AG08396 (cell line): ENCODE measurements around the gene LRRTM1.

Experiments used
- DNase-seq: peaks from one replicate; pipeline ENCODE4 v3.0.0; 2012; ENCODE audit warnings: low spot score, mixed read lengths

Gene LRRTM1, protein sequence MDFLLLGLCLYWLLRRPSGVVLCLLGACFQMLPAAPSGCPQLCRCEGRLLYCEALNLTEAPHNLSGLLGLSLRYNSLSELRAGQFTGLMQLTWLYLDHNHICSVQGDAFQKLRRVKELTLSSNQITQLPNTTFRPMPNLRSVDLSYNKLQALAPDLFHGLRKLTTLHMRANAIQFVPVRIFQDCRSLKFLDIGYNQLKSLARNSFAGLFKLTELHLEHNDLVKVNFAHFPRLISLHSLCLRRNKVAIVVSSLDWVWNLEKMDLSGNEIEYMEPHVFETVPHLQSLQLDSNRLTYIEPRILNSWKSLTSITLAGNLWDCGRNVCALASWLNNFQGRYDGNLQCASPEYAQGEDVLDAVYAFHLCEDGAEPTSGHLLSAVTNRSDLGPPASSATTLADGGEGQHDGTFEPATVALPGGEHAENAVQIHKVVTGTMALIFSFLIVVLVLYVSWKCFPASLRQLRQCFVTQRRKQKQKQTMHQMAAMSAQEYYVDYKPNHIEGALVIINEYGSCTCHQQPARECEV

DNA sequence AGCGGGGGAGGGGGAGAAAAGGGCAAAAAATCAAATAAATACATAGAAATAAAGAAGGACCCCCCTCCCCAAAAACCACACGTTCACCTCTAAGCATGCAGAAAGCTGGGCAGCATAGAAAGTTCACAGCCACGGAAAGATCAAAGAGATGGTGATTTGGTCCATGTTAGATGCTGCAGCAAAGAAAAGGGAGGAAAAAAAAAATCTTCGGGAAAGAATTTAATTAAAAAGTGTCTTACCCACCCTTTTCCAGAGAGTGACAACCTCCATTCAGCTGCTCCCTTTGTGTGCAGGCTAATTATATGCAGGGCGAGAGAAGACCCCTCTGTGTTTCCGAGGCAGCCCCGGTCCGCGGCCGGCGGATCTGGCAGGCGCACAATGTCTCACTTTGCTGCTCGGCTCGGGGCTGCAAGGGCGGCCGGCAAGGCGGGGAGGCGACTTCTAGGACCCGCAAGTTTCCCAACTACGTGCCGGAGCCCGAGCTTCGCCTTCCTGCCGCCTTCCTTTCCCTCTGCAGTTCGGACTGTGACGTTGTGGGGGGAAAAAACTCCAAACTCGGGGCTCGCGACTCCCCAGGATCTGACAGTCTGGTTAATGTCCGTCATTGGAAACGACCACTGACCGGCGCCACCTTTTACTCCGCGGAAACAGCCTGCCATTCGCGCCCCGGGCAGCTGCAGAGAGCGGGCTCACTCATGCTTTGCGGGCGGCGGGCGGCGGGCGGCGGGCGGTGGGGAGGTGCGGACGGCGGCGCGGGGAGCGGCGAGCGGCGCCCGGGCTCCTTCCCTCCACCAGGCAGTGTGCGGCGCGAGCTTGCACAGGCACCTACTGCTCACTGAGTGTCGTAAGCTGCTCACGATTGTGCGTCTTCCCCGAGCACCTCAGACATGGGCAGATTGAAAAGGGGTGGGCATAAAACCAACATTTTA lies at the start of gene LRRTM1:
Gene LRRTM1, minus strand, starts transcription at position 844 of the 929 bp plus-strand sequence. CDS start 933 bp downstream, outside the sequence.
- peak; percentile 26 for DNase-seq

DNA sequence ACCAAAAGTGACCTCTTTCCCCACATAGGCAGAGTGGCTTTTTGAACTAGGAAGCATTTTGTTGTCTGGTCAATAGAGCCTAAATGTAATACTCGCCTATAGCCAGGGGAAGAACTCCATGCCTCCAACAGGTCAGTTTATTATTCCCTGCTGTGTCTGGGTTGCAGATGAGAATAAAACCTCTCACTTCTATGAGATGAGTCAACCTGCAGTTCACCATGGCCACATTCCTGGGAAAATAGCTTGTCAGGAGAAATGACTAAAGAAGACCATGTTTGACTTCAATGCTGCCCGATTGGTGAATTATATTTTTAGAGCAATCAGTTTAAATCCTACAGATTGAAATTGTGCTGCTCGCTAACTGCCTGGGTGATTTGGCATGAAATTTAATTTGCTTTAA lies 46.7 kb upstream of the LRRTM1 start:
- no peak for DNase-seq

DNA sequence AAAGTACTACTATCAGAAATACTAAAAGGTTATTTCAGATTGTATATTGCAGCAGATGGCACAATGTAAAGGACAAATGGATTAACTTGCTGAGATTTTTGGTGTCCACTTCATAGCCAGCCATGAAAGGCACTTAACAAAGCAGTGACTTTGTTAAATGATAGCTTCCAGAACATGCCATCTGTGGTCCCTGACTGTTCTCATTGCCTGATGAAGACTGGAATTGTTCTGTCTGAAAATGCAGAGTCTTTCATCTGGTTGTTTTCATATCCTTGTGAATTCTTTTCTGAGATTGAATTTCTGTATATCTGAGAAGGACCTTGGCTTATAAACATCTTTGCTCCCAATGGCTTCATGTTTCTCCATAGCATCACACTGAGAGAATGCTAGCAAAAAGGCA lies 44.4 kb upstream of the LRRTM1 start:
- no peak for DNase-seq

DNA sequence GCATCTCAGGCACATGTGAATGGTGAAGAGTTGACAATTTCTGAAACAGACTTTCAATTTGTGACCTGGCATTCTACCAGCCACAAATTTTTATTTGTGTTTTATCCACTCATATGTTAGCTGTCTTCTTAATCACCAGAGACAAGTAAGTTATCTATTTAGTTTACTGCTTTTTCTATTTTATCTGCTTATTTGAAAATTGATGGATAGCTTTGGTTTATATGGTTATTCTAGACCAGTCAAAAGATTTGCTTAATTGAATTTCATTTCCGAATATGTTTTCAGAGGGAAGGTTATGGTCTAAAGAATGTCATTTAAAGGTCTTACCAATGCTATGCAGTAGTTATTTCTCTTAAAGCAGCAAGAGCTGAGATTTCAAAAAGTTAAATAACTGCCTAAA lies 43.5 kb upstream of the LRRTM1 start:
- no peak for DNase-seq

DNA sequence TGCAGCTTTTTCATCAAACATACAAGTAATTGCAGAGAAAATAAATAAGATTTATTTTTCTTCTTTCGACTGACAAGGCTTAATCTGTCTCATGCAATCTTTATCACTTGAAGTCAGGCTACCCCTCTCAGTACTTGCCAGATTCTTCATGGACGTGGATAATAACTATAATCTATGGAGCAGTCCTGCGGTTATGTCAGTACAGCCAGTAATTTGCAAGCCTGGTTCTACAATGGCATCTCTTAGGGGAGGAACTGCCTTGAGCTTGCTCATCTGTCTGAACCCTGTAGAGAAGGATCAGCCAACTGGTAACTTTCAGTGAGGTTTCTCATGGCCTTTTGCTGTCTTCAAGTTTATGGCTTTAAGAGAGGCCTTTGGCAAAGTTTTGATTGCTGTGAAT lies 35.5 kb upstream of the LRRTM1 start:
- no peak for DNase-seq

DNA sequence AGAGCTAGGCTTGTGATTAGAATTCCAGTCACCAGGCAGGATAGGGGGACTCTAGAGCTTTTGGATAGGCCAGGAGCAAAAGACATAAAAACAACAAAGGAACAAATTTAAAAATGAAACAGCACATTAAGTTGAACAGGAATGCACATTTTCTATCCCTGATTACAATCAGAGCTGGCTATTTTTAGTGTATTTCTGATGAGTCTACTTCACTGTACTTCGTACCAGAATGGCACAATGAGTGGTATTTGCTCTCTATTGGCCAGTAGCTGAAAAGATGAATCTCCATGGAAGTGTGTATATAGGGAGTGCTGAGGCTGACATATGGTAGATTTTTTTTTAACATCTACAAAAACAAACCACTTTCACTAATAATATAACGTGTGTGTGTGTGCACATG lies 34.2 kb upstream of the LRRTM1 start:
- DNase-seq: no peak

DNA sequence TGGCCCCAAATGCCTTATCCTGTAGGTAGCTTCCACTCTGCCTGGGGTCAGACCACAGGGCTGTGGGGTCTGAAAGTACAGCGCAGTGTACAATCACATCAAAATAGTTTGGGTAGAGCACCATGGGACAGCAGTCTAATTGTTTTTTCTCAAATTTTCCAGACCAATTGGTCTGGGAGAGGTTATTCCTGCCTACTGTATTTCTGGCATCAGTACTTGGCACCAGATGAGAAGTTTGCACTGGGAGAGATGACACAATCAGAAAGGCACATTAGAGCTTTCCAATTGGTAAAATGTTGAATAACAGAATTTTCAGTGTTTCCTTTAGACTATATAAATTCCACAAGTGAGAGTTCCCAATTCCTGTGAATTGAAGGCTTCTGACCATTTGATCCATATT lies 30.9 kb upstream of the LRRTM1 start:
- DNase-seq: no peak

DNA sequence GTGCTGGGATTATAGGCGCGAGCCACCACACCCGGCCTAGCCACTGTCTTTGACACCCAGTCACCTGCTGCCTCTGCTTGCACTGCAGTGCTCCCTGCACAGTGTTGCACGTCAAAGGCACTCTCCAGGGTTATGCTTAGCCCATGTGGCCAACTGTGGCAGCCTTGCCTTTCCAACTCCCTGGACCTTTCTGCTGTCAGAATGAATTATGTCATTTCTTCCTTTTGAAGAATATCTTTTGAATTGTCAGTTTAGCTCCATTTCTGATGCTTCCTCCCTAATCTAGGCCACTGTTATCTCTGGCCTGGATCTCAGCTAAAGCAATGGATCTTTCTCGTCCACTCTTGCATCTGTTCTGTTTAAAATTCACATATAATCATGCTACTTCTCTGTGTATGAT lies 29.3 kb upstream of the LRRTM1 start:
- DNase-seq: no peak

DNA sequence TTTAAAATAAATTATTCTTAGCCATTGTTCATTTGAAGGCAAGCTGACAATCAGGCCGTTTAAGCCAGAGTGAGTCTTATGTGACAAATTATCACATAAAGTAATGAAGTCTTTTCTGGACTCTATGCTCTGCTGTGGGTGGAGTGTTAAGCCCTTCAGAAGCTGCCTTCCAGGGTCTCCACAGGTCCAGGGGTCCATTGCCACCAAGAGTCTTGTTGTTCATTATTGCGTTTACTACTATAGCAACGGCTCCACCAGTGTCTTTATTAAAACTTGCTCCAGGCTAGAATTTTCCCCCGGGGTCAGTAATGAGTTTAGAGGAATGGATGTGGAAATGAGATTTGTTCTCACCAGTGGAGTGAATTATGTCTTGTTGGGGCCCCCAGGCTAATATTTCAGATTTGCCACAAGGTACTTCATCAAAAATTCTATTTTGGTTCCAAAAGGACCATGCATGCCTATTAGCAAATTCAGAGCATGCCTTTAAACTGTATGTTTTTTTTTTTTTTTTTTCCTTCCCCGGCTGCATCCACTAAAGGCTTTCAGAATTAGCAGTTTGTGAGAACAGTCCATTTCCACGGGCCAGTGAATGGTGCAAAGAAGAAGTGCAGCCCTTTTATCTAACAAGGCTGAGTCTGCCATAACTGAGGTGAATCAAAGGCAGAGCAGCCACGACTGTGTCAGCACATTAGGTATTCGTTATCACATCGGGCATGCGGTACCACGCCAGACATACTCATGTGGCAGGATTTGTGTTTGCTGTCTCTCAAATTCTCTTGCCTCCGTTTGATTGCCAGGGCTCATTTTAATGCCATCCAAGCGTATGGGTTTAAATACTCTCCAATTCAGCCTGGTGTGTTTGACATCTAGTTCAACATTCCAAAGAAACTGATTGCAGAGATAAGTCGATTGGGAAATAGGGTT lies 26.2 kb upstream of the LRRTM1 start:
- DNase-seq: no peak

DNA sequence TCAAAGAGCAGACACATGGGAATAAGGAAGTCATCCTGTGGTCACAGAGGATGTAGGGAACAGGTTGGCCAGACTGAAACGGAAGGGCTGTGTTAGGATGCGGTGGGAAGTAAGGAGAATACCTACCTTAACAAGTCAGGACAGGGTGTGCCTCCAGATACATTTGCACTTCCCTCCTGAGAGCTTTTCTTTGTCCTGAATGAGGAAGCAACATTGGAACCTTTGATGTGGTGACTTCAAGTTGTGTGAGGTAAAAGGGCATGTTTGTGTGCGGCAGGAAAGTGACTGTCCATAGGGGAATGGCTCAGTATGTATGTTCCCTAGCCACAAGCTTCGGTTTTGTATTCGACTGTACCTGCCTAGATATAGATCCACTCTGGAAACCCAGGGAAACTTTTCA lies 24.9 kb upstream of the LRRTM1 start:
- DNase-seq: no peak

DNA sequence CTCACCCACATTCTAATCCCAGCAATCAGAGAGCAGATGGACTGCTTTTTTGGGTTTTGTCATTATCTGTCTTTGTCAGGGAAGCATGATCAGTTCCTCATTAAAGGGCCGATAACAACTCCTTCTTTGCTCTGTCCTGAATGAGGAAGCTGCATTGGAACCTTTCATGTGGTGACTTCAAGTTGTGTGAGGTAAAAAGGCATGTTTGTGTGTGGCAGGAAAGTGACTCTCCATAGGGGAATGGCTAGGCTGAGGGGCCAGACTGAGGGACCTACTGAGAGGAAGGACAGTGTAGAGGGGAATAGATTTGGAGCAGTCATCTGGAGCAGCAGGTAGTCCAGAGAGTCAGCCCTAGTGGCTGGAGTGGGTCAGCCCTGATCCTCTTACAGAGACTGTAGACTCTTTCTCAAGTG lies 23.6 kb upstream of the LRRTM1 start:
- no peak for DNase-seq

DNA sequence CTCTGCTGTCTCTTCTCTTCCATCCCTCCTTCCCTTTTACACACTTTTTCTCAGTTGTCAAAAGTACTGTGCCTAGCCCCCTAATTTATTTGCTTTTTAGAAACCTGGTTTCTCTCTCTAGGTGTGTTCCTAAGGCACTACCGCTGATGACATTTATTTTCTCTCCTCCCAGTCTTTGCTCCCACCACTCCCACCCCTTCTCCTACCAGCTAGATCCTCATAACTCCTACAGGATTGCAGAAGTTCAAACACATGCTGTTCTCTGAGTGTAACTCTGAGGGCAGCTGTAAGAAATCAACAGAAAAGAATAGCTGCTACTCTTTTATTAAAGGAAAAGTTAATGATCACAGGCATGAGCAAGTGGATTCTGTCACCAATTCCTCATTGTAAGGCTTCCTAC lies 22.3 kb upstream of the LRRTM1 start:
- no peak for DNase-seq

DNA sequence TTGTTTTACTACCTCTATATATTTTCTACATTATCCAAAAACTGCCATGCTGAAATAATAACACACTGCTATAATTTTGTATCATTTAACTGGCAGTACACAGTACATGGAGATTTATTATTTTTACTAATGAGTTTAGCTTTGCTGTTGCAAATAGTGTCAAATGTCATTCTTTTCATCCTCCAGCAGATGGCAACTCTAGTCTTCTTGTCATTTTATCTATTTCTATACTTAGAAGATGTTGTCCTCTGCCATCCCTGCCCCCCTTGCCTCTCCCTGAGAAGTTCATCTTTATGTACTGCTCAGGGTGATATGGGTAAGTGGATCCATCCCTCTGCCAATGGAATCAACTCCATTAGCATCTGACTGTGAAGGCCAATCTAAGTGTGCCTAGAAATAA lies 21.7 kb upstream of the LRRTM1 start:
- no peak for DNase-seq

DNA sequence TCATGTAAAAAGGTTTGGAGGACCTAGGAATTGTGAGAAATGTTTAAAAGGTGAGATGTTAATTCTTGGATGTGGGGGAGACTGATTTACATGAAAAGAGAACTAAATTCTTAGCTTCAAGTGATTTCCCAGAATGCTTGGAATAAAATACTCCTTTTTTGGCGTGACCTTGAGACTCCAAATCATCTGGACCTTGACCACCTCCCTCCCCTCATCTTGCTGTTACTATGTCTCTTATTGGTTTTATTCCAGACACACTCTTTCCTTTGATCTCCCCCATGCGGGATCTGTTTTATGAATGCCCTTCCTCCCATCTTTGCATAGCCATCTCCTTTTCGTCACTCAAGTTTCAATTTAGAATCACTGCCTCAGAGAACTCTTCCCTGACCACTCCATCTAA lies 20.0 kb upstream of the LRRTM1 start:
- DNase-seq: no peak

DNA sequence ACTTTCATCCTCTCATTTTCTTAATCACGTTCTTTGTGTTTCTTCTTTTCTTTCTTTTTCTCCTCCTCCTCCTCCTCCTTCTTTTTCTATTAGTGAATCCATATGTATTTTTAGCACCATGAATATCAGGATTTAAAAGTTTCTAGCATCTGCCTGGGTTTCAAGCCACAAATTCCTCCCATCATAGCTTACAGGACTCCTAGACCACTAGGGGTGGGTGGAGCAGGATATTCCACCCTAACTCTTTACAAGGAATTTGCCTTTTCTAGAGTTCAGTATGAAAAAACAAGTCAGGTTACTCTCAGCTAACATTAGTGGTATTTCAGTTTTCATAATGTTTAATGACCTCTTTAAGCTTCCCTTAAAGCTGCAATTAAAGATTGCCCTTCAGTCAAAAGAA lies 19.1 kb upstream of the LRRTM1 start:
- no peak for DNase-seq

DNA sequence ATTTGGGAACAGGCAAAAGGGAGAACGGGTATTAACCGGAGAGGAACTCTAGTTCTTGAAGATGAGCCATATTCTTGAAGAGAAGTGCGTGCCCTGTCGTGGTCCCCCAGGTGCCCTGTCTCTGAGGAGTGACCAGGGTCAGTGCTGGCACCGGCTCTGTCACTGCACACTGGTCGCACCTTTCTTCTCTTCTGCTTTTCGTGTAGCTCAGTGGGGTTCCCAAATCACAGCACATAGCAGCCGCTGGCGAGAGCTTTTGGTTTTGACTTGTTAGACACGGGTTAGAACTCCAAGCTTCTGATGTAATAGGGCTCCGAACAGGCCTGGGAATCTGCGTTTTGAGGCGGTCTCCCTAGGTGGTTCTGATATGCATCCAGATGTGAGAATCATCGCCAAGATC lies 18.4 kb upstream of the LRRTM1 start:
- no peak for DNase-seq

DNA sequence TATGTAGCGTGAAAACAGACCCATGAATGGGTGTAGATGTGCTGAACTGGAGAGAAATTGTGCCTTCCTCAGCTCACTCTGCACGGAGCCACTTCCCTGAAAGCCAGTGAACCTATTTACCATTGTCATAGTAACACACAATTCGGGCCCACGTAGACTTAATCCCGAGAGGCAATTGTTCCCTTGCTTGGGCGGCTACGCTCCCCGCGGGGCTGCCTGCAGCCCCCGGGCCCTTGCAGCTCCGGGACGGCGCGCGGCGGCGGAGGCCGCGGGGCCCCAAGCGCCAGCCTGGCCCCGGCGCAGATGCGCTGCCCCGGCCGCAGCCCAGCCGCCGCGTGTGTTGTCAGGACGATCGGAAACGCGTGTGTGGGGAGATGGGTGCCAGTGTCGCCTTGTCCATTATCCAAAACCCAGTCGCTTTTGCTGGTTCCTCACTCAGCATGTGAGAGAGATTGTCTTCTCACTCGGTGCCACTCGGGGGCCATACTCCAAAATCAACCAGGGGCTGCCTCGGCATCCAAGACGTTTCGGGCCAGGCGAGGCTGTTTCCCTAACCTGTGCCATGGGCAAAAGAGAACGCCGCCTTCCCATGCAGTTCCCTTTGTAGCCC lies 17.9 kb upstream of the LRRTM1 start:
- DNase-seq: no peak

DNA sequence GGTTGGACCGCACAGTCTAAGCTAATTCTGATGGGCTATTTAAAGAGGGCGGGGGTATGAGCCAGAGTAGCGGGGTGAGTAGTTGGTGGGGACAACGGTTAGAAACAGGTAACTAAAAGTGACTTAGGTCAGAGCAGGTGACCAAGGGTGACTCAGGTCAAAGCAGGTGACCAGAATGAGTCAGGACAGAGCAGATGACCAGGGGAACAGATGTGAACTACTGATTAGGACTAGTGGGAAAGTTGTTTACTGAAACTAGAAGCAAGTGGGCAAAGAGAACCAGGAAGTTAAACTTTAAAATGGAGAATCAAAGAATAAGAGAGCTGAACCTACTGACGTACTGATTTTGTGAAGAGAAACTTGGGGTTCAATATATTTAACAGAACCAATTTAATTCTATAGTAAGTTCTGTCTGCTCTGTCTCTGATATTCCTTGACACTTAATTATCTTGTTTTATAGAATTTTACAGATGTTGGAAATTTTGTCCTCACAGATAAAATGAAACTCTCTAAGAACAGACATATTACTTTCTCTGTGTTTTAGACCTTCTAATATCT lies 7.8 kb upstream of the LRRTM1 start:
- no peak for DNase-seq

DNA sequence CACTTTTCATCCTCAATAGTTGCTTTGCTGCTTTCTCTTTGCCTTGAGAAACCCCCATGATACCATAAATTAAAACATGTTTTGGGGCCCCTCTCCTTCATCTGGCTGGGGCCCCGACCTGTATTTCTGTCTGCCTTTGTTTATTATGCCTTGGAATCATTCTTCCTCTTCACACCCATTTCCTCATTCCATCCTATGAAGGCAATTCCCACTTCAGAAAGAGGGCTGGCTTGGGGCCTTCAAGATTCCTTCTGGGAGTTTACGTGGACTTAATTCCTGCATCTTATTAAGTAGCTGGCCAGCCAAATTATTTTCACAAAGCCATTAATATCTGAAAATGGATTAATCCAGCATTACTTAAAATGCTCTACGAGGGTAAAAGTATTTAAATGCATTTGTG lies 6.8 kb upstream of the LRRTM1 start:
- DNase-seq: no peak

DNA sequence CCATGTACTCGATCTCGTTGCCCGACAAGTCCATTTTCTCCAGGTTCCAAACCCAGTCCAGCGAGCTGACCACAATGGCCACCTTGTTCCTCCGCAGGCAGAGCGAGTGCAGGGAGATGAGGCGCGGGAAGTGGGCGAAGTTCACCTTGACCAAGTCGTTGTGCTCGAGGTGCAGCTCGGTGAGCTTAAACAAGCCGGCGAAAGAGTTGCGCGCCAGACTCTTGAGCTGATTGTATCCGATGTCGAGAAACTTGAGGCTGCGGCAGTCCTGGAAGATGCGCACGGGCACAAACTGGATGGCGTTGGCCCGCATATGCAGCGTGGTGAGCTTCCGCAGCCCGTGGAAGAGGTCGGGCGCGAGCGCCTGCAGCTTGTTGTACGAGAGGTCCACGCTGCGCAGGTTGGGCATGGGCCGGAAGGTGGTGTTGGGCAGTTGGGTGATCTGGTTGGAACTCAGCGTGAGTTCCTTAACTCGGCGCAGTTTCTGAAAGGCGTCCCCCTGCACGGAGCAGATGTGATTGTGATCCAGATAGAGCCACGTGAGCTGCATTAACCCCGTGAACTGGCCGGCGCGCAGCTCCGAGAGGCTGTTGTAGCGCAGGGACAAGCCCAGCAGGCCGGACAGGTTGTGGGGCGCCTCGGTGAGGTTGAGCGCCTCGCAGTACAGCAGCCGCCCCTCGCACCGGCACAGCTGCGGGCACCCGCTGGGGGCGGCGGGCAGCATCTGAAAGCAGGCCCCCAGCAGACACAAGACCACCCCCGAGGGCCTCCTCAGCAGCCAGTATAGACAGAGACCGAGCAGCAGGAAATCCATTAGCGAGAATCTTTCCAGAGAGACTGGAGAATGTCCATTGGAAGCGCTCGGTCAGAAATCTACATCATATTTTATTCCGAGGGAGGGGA lies 1.3 kb downstream of the LRRTM1 start:
- DNase-seq: no peak
